ENCODE results near the gene ANKEF1. TPM values are rescaled to one million over a fixed set of nuclear protein-coding genes. Genes with fewer than 3 reads are reported as not detected.
"Not testable (repeated sequence)": the region's sequence is repeated elsewhere in the genome, so short reads cannot be mapped to it uniquely, and the experiment has no call there.

Gene ANKEF1
- total and polyA plus RNA-seq, 2 donors (not counting 1 experiment from before 2014, with no cell fraction given): 1.1 to 3.0 TPM

DNA sequence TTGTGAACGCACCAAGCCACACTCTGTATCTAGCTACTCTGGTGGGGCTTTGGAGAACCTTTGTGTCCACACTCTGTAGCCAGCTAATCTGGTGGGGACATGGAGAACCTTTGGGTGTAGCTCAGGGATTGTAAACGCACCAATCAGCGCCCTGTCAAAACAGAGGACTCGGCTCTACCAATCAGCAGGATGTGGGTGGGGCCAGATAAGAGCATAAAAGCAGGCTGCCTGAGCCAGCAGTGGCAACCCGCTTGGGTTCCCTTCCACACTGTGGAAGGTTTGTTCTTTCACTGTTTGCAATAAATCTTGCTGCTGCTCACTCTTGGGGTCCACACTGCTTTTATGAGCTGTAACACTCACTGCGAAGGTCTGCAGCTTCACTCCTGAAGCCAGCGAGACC is 2.5 kb upstream of the ANKEF1 start:
- POLR2A ChIA-PET; ATAC-seq (ENCODE audit: low read depth); DNase-seq; H3K9me3 ChIP-seq (ENCODE audit: control extremely low read depth in 1 of 3, control insufficient read depth in 2 of 3, insufficient read depth in 1 of 3, low read length in 2 of 3); H3K79me2 ChIP-seq (ENCODE audit: control insufficient read depth, insufficient read depth, low read length); intact Hi-C loops (cut with micrococcal nuclease); H2AFZ ChIP-seq (ENCODE audit: insufficient read depth, low read depth, low read length, poor library complexity, severe bottlenecking); H3K9ac ChIP-seq (ENCODE audit: low read length); H3K4me3 ChIP-seq (ENCODE audit: control extremely low read depth in 1 of 5, extremely low read depth in 1 of 5, insufficient read depth in 1 of 5, low read depth in 2 of 5, low read length in 4 of 5); H3K4me2 ChIP-seq (replicated peaks; ENCODE audit: low read depth, low read length, poor library complexity, severe bottlenecking); H3K36me3 ChIP-seq (replicated peaks in 1 of 2; ENCODE audit: control extremely low read depth in 1 of 2, control insufficient read depth in 1 of 2, extremely low read depth in 1 of 2, insufficient read depth in 2 of 2, low read length in 1 of 2); CTCF ChIA-PET; H3K4me3 Mint-ChIP-seq; H3K27ac Mint-ChIP-seq; H3K27me3 ChIP-seq (replicated peaks in 1 of 4; ENCODE audit: control extremely low read depth in 1 of 4, control insufficient read depth in 3 of 4, insufficient read depth in 4 of 4, low read length in 3 of 4); H4K20me1 ChIP-seq (ENCODE audit: control insufficient read depth, insufficient read depth, low read length, poor library complexity, severe bottlenecking); H3K27ac ChIP-seq (ENCODE audit: low read length in 2 of 2); H3K9me3 Mint-ChIP-seq (ENCODE audit: insufficient read depth): not testable (repeated sequence)
- H3K27me3 Mint-ChIP-seq: peaks cover 14% of the 10 kb centered on the region
- WGBS (ENCODE audit: insufficient coverage): 97% methylated on average over 6 of the region's 7 CpGs
- H3K4me1 Mint-ChIP-seq: peaks cover 11% of the 10 kb centered on the region
- peaks cover 12 to 14% of the 10 kb centered on the region in 2 donors for H3K4me1 ChIP-seq (ENCODE audit: control insufficient read depth in 2 of 2, insufficient read depth in 2 of 2, low read length in 2 of 2)

DNA sequence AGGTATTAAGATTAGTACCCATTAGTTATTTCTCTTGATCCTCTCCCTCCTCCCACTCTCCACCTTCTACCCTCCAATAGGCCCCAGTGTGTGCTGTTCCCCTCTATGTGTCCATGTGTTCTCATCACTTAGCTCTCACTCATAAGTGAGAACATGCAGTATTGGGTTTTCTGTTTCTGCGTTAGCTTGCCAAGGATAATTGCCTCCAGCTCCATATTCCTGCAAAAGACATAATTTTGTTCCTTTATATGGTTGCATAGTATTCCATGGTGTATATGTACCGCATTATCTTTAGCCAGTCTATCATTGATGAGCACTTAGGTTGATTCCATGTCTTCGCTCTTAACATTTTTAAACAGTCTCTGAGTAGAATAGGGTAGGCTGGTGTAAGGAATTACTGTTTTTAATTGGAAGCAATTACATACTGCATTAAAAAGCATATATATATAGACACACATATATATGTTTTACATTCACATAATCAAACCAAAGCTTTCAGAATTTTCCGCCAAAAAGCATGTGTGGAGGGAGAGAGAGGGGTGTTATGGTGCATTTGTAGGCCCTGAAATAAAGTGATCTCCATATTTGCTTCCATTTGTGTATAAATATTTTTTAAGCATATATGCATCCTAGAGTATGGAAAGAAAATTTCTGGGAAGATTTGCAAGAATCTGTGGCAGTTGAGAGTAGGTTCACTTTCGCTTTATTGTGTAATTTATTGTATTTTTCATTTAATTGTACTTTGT is 709 bp upstream of the ANKEF1 start:
- H3K4me2 ChIP-seq (replicated peaks; ENCODE audit: low read depth, low read length, poor library complexity, severe bottlenecking): peak overlapping the region; percentile 81
- no peaks in the 10 kb centered on the region for H3K9me3 Mint-ChIP-seq (ENCODE audit: insufficient read depth)
- peak overlapping the region; percentile 77 for H3K4me3 Mint-ChIP-seq
- DNase-seq (no peak), ATAC-seq (ENCODE audit: low read depth) (no peak)
- no CpG with 5 or more reads among the region's 5 CpGs for WGBS (ENCODE audit: insufficient coverage)
- no peak for TF ChIP-seq EZH2 (IDR thresholded peaks at IDR 0.05; ENCODE audit: borderline replicate concordance, insufficient read depth, low read depth, low read length, poor library complexity, severe bottlenecking)
- TF ChIP-seq, protein P1, sequence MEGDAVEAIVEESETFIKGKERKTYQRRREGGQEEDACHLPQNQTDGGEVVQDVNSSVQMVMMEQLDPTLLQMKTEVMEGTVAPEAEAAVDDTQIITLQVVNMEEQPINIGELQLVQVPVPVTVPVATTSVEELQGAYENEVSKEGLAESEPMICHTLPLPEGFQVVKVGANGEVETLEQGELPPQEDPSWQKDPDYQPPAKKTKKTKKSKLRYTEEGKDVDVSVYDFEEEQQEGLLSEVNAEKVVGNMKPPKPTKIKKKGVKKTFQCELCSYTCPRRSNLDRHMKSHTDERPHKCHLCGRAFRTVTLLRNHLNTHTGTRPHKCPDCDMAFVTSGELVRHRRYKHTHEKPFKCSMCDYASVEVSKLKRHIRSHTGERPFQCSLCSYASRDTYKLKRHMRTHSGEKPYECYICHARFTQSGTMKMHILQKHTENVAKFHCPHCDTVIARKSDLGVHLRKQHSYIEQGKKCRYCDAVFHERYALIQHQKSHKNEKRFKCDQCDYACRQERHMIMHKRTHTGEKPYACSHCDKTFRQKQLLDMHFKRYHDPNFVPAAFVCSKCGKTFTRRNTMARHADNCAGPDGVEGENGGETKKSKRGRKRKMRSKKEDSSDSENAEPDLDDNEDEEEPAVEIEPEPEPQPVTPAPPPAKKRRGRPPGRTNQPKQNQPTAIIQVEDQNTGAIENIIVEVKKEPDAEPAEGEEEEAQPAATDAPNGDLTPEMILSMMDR (IDR thresholded peaks at IDR 0.05): no peak
- no peak overlapping the region for H3K27ac Mint-ChIP-seq
- intact Hi-C loops (cut with micrococcal nuclease): loop anchor here (2.0 kb wide), 2 partner anchors 55 to 401 kb away; partner anchors contain the start of genes MKKS and SLX4IP
- H3K4me1 ChIP-seq (ENCODE audit: control insufficient read depth in 2 of 2, insufficient read depth in 2 of 2, low read length in 2 of 2): peaks cover 12 to 14% of the 10 kb centered on the region in 2 donors
- no peak overlapping the region for H3K27ac ChIP-seq (ENCODE audit: low read length in 2 of 2)
- H3K36me3 ChIP-seq (replicated peaks in 1 of 2; ENCODE audit: control extremely low read depth in 1 of 2, control insufficient read depth in 1 of 2, extremely low read depth in 1 of 2, insufficient read depth in 2 of 2, low read length in 1 of 2): no peaks in the 10 kb centered on the region
- POLR2A ChIA-PET: no interaction called here
- no peaks in the 10 kb centered on the region for H3K79me2 ChIP-seq (ENCODE audit: control insufficient read depth, insufficient read depth, low read length)
- H2AFZ ChIP-seq (ENCODE audit: insufficient read depth, low read depth, low read length, poor library complexity, severe bottlenecking): no peak overlapping the region
- H3K9ac ChIP-seq (ENCODE audit: low read length): no peak overlapping the region
- H3K4me3 ChIP-seq (ENCODE audit: control extremely low read depth in 1 of 5, extremely low read depth in 1 of 5, insufficient read depth in 1 of 5, low read depth in 2 of 5, low read length in 4 of 5): peak overlapping the region in 2 of 5 experiments; percentile 13 to 61
- peaks cover 11% of the 10 kb centered on the region for H3K4me1 Mint-ChIP-seq
- no peaks in the 10 kb centered on the region for H4K20me1 ChIP-seq (ENCODE audit: control insufficient read depth, insufficient read depth, low read length, poor library complexity, severe bottlenecking)
- no peaks in the 10 kb centered on the region for H3K27me3 ChIP-seq (replicated peaks in 1 of 4; ENCODE audit: control extremely low read depth in 1 of 4, control insufficient read depth in 3 of 4, insufficient read depth in 4 of 4, low read length in 3 of 4)
- CTCF ChIA-PET: interaction anchor here (0.6 to 1.5 kb wide), 2 partner anchors 56 to 1171 kb away, joined by 3 to 6 read pairs; no protein-coding TSS in a partner anchor
- peaks cover 9% of the 10 kb centered on the region for H3K27me3 Mint-ChIP-seq
- H3K9me3 ChIP-seq (ENCODE audit: control extremely low read depth in 1 of 3, control insufficient read depth in 2 of 3, insufficient read depth in 1 of 3, low read length in 2 of 3): no peaks in the 10 kb centered on the region

DNA sequence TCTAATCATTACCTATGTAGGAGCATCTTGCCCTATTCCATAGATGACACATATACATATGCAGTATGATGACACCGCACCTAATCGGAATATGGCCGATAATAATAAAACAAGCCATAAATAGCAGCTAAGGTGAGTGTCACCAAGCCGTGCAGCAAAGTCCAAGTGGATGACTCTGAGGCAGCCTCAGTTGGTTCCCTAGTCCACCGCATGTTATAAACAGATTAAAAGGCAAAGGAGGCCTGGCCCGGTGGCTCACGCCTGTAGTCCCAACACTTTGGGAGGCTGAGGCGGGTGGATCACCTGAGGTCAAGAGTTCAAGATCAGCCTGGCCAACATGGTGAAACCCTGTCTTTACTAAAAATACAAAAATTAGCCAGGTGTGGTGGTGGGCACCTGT is 1.5 kb downstream of the ANKEF1 start:
- peaks cover 12 to 18% of the 10 kb centered on the region in 2 donors for H3K4me1 ChIP-seq (ENCODE audit: control insufficient read depth in 2 of 2, insufficient read depth in 2 of 2, low read length in 2 of 2)
- peaks cover 16% of the 10 kb centered on the region for H3K4me1 Mint-ChIP-seq
- H3K4me3 Mint-ChIP-seq; H3K9me3 ChIP-seq (ENCODE audit: control extremely low read depth in 1 of 3, control insufficient read depth in 2 of 3, insufficient read depth in 1 of 3, low read length in 2 of 3); H3K27me3 Mint-ChIP-seq; H3K9me3 Mint-ChIP-seq (ENCODE audit: insufficient read depth); intact Hi-C loops (cut with micrococcal nuclease); H3K27ac ChIP-seq (ENCODE audit: low read length in 2 of 2); H3K9ac ChIP-seq (ENCODE audit: low read length); POLR2A ChIA-PET; DNase-seq; H3K27ac Mint-ChIP-seq; H4K20me1 ChIP-seq (ENCODE audit: control insufficient read depth, insufficient read depth, low read length, poor library complexity, severe bottlenecking); H3K4me2 ChIP-seq (replicated peaks; ENCODE audit: low read depth, low read length, poor library complexity, severe bottlenecking); ATAC-seq (ENCODE audit: low read depth); H3K4me3 ChIP-seq (ENCODE audit: control extremely low read depth in 1 of 5, extremely low read depth in 1 of 5, insufficient read depth in 1 of 5, low read depth in 2 of 5, low read length in 4 of 5); H3K27me3 ChIP-seq (replicated peaks in 1 of 4; ENCODE audit: control extremely low read depth in 1 of 4, control insufficient read depth in 3 of 4, insufficient read depth in 4 of 4, low read length in 3 of 4); H3K36me3 ChIP-seq (replicated peaks in 1 of 2; ENCODE audit: control extremely low read depth in 1 of 2, control insufficient read depth in 1 of 2, extremely low read depth in 1 of 2, insufficient read depth in 2 of 2, low read length in 1 of 2); H2AFZ ChIP-seq (ENCODE audit: insufficient read depth, low read depth, low read length, poor library complexity, severe bottlenecking); H3K79me2 ChIP-seq (ENCODE audit: control insufficient read depth, insufficient read depth, low read length): not testable (repeated sequence)
- CTCF ChIA-PET: interaction anchor here (0.7 kb wide), 1 partner anchor 54 kb away, joined by 3 read pairs; no protein-coding TSS in a partner anchor
- 100% methylated on average over 8 of the region's 8 CpGs for WGBS (ENCODE audit: insufficient coverage)
